K562 (cell line): ENCODE measurements around the gene C6orf47. TPM values are rescaled to one million over a fixed set of nuclear protein-coding genes. Genes with fewer than 3 reads are reported as not detected.

Experiments used
- ARID1B ChIP-seq: fragments of 450-650 bp; IDR thresholded peaks from 2 replicates; pipeline ENCODE4 v1.6.1; 2016; ENCODE audit warnings: antibody characterized with exemption, mild to moderate bottlenecking, inconsistent platforms
- EGR1 ChIP-seq: fragments of 450-650 bp; conservative IDR thresholded peaks from 2 replicates; pipeline ENCODE4 v1.6.1; 2017; ENCODE audit warnings: mild to moderate bottlenecking
- ETV6 ChIP-seq, 3 experiments: fragments of 150-350 bp in 1 of 3; sonication (generic) in 1 of 3; formaldehyde crosslinking in 1 of 3; IDR thresholded peaks; 2 replicates each; pipeline versions ENCODE4 v1.6.1 to v1.8.0; 2014 to 2022; ENCODE audit warnings: borderline replicate concordance in 2 of 3, low read depth in 2 of 3, antibody characterized with exemption in 1 of 3, low read length in 1 of 3, mild to moderate bottlenecking in 1 of 3, missing genetic modification reagents in 1 of 3
- JUNB ChIP-seq: fragments of 450-650 bp; formaldehyde crosslinking; conservative IDR thresholded peaks from 2 replicates; pipeline ENCODE4 v1.4.0; 2020; ENCODE audit warnings: mild to moderate bottlenecking
- KHSRP ChIP-seq: fragments of 450-650 bp; IDR thresholded peaks from 2 replicates; pipeline ENCODE4 v1.6.1; 2017
- MAFK ChIP-seq: IDR thresholded peaks from 2 replicates; pipeline ENCODE4 v1.6.1; 2011; ENCODE audit warnings: low read length, improper control_type of control experiment
- MLX ChIP-seq, 2 experiments: fragments of 450-650 bp in 1 of 2; sonication (generic) in 1 of 2; formaldehyde crosslinking; conservative IDR thresholded peaks; 2 replicates each; pipeline versions ENCODE4 v1.4.0 to v1.8.1; 2020 to 2022; ENCODE audit warnings: mild to moderate bottlenecking in 1 of 2, missing genetic modification reagents in 1 of 2
- MTA1 ChIP-seq: fragments of 450-650 bp; IDR thresholded peaks from 2 replicates; pipeline ENCODE4 v1.6.1; 2017; ENCODE audit warnings: borderline replicate concordance
- MYNN ChIP-seq, 2 experiments: sonication (generic); formaldehyde crosslinking in 1 of 2; IDR thresholded peaks; 2 replicates each; pipeline versions ENCODE4 v1.5.0 to v1.6.1; 2016 to 2020; ENCODE audit warnings: antibody characterized with exemption in 1 of 2, missing genetic modification reagents in 1 of 2
- RNF2 ChIP-seq: sonication (generic); IDR thresholded peaks from 2 replicates; pipeline ENCODE4 v1.6.1; 2016
- SMARCA5 ChIP-seq: fragments of 450-650 bp; IDR thresholded peaks from 2 replicates; pipeline ENCODE4 v1.6.1; 2016
- SMARCE1 ChIP-seq: fragments of 450-650 bp; IDR thresholded peaks from 2 replicates; pipeline ENCODE4 v1.7.1; 2016; ENCODE audit warnings: mild to moderate bottlenecking
- TBP ChIP-seq: optimal IDR thresholded peaks from 2 replicates; pipeline ENCODE3; 2011; ENCODE audit warnings: low read depth, low read length, improper control_type of control experiment
- TEAD4 ChIP-seq, 2 experiments: sonication (generic) in 1 of 2; formaldehyde crosslinking in 1 of 2; IDR thresholded peaks; 2 replicates each; pipeline versions ENCODE4 v1.6.1 to v1.8.0; 2012 to 2022; ENCODE audit warnings: borderline replicate concordance in 1 of 2, inconsistent platforms in 1 of 2, low read length in 1 of 2, mild to moderate bottlenecking in 1 of 2, missing genetic modification reagents in 1 of 2
- VEZF1 ChIP-seq: fragments of 200-800 bp; sonication (Bioruptor generic); IDR thresholded peaks from 2 replicates; pipeline ENCODE4 v1.6.1; 2017; ENCODE audit warnings: missing genetic modification characterization, missing compliant biosample characterization
- ZBTB12 ChIP-seq: fragments of 250-450 bp; sonication (Bioruptor Pico); IDR thresholded peaks from 2 replicates; pipeline ENCODE4 v1.4.0; 2020
- polyA plus RNA-seq, 8 experiments: library from polyadenylated mRNA; depleted of rRNA in 4 of 8; stranded (reverse) in 5 of 8; unstranded in 3 of 8; fragments of >200 nt; fragmentation: Nextera tagmentation in 2 of 8; fragmentation: Illumina TruSeq in 1 of 8; extraction: Ambion mirVana in 2 of 8; extraction: Trizol in 1 of 8; gene quantifications; 2 replicates each; pipeline versions ENCODE4 v1.2.1 to v1.2.3, GENCODE V29; 2011 to 2014; ENCODE audit warnings: inconsistent platforms in 1 of 8, missing spikeins in 1 of 8
- total RNA-seq, 7 experiments: library from RNA; depleted of rRNA in 6 of 7; stranded (reverse); fragments of >200 nt in 6 of 7; fragmentation: Illumina TruSeq in 2 of 7; extraction: Trizol in 2 of 7; gene quantifications; 2 replicates each; pipeline versions ENCODE4 v1.2.1 to v1.2.3, GENCODE V29; 2011 to 2021; ENCODE audit warnings: low replicate concordance in 1 of 7

C6orf47 gene
- total and polyA plus RNA-seq, 9 of the 15 experiments (the other 6 are each of a cell fraction or from before 2014, with no cell fraction given), result 0.14 to 43.8 (median 27.0) TPM

- TF ChIP-seq TEAD4 (IDR thresholded peaks at IDR 0.05; ENCODE audit: low read length) (peak; percentile 55; the same call in 1 of the 2 replicates), TEAD4 (CRISPR knock-in tag; IDR thresholded peaks at IDR 0.05; ENCODE audit: borderline replicate concordance) (no peak), ARID1B (no peak; the same call in 1 of the 2 replicates), ZBTB12 (CRISPR knock-in tag) (no peak), ETV6 (IDR thresholded peaks at IDR 0.05; ENCODE audit: borderline replicate concordance in 1 of 2, low read depth in 2 of 2, low read length in 1 of 2) (peak in 1 of 2 experiments; percentile 75; a peak in 2 of 4 replicates), ETV6 (CRISPR knock-in tag; IDR thresholded peaks at IDR 0.05; ENCODE audit: borderline replicate concordance) (no peak), VEZF1 (CRISPR knock-in tag) (peak; percentile 54; the same call in 1 of the 2 replicates), MTA1 (0 out of 2 replicates have a peak, but pooled peaks have one; percentile 55), MAFK (peak; percentile 54; the same call in 1 of the 2 replicates), JUNB (no peak), SMARCA5 (peak; percentile 16; the same call in 1 of the 2 replicates), EGR1 (no peak), SMARCE1 (peak; percentile 62; the same call in 1 of the 2 replicates), RNF2 (no peak), TBP (peak; percentile 22), KHSRP (no peak), MYNN (IDR thresholded peaks at IDR 0.05) (no peak), MYNN (CRISPR knock-in tag; IDR thresholded peaks at IDR 0.05) (no peak), MLX (CRISPR knock-in tag; conservative IDR thresholded peaks at IDR 0.05) (no peak)
- TF ChIP-seq, all 486 proteins: peak for 14
These were observed 45.6 kb downstream of the C6orf47 start, which contains the start of gene AIF1 (continued) for GRCh38 chr6:31614684-31615578.
